NCI-H187 (cell line): Measurements from ENCODE around the gene MMAB.

Experiments
- DNase-seq, 2 experiments: peaks; one replicate each; lab custom pipeline; 2025; lab: John Stamatoyannopoulos, UW

The MMAB gene

DNA sequence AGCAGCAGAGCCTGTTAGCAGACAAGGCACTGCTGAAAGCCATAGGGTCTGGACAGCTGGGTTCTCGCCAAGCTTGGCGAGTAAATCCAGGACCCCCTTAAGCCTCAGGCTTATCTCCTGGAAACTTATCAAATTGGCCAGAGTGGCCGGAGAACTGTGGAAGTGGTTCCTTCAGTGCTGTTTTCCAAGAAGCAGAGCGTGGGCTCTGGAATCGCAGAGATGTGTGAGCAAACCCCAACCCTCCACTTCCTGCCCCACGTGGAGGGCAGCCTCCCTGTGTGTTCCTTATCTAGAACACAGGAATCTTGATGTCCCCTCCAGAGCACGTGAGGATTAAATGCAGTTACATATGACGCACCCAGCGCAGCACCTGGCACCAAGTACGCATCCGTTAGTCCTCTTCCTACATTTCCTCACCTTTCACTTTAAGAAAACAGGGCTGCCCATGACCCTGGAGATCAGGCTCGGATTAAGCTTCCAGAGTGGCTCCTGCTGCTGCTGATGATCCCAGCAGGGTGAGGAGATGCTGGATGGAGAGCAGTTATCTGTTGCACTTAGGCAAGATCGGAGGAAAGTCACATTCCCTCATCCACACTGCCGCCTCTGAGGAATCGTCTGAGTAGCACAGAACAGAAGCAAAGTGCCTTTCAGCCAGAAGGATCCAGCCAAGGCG, 35.0 kb downstream of the MMAB start:
- DNase-seq = no peak

DNA sequence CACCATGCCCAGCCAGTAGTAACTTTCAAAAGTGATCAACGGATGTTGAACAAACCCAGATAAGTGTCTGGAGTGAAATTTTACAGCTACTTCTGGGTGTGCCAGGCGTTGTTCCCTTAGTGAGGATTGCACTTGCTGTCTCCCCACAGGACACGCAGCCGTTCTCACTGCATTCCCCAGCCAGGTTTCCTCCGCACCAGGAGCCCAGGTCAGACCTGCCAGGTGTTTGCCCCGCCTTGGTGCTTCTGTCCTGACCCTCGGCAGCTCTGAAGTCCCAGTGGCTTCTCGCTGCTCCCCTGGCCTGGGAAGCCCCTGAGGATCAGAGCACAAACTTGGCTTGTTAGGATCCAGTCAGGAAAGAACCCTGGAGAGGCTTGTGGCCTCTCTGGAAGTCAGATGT, 36.2 kb downstream of the MMAB start:
- no peak for DNase-seq

DNA sequence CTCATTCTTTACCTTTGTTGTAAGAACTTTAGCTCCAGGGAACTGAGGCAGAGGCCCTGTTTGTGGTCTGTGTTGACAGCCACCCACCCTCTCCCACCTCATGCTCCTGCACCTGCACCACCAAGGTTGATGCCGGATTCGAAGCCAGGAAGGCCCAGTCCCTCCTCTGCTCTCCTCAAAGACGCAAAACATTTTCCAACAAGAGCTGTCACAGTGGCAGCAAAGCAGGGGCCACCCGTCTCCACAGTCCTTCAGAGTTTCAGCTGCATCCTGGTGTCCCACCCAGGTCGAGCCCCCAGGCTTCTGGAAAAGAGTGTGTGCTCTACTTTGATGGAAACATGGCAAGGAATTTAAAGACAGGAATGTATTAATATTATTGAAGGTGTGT, 37.4 kb downstream of the MMAB start:
- no peak for DNase-seq

DNA sequence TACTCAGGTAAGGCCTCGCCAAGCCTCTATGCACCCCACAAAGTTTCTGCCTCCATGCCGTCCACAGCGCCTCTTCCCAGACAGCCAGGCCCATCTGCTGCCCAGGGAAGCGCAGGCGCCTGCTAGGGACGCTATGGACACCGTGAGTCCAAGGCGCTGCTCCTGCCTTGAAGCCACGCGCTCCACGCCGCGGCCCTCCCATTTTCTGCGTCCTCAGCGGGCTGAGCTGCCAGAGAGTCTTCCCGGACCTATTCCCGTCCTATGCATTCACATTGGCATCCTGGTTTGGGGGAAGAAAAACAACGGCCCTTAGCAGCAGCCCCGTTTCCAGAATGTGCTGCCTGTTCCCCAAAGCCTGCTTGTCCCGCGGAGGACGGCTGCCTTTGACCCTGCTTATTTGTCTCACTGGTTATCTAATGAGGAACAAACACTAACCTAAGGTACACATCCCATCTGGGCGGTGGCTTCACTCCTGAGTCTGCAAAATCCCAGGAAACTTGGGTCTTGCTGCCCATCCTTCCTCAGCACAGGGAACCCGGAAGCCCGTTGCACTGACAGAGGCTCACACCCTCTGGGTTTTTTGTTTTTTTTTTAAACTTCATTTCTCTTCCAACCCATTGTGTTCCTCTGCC, 38.0 kb downstream of the MMAB start:
- DNase-seq = no peak

DNA sequence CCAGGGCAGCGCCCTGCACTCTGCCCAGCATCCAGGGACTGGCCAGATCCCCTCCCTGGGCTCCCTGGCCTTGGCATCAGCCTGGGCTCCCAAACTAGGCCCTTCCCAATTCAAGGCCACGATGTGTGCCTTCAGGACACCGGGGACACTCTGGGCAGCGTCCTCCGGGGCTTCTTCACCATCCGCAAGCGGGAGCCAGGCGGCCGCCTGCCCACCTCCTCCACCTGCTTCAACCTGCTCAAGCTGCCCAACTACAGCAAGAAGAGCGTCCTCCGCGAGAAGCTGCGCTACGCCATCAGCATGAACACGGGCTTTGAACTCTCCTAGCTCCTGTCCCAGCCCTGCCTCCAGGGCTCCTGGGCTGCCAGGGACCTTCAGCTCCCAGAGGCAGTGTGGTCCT, 38.8 kb downstream of the MMAB start:
- DNase-seq = no peak

DNA sequence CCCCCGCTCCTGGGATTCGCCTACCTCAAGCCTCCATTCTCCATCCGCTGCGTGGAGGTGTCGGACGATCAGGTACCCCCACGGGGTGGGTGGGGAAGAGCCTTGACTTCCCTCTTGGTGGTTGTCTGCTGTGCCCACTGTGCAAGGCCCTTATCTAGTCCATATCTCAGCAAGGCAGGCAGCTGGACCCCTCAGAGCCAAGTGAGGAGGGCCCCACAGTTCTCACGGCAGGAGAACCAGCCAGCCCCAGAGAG, 39.9 kb downstream of the MMAB start:
- no peak for DNase-seq

DNA sequence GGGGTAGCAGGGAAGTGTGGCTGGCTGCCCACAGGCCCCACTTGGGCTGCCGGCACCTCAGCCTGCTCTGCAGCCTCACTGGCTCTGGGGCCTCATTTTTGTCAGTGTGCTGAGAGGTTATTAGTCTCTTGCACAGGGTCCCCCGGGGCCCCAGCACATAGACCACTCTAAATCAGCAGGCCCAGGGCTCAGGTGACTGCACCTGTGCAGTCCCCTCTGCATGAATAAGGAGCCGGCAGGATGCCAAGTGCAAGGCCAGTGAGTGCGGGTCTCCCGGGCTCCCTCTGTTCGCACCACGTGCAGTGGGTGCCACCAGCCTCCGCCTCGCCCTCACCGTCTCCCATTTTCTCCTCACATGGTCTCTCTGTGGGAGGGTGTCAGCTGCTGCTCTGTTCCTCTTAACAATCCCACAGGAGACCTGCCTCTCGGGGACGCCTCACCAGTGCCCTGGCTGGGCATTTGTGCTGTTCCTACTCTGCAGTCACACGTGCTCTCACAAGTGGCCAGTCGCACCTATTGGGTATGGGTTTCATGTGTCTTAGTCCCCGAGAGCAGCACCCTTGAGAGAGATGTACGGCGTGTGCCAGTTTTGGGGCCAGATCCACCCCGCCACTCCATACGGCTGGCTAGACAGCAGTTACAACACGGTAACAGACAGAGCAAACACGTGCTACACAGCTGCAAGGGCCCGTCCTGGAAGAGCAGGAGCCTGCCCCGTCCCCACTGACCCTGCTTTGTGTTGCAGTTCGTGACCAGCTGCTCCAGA, 40.4 kb downstream of the MMAB start:
- DNase-seq = peak in 1 of 2 experiments; percentile 36

DNA sequence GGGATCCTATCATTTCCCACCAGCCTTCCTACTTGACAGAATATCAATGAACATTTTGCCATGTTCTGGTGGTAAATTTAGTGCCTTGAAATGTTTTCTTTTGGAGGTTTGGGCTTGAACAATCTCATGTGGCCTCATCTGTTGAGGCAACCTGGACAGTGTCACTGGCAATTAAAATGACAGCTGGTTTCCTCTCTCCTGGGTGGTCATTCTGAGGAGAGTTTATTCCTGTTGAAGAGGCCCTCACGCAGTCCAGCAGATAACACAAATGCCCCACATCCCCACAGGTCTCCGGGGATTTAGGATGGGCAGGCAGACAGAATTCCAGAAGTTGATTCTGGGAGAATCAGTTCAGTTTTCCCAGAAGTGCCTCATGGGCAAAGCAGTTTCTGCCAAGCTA, 41.9 kb downstream of the MMAB start:
- DNase-seq = no peak

DNA sequence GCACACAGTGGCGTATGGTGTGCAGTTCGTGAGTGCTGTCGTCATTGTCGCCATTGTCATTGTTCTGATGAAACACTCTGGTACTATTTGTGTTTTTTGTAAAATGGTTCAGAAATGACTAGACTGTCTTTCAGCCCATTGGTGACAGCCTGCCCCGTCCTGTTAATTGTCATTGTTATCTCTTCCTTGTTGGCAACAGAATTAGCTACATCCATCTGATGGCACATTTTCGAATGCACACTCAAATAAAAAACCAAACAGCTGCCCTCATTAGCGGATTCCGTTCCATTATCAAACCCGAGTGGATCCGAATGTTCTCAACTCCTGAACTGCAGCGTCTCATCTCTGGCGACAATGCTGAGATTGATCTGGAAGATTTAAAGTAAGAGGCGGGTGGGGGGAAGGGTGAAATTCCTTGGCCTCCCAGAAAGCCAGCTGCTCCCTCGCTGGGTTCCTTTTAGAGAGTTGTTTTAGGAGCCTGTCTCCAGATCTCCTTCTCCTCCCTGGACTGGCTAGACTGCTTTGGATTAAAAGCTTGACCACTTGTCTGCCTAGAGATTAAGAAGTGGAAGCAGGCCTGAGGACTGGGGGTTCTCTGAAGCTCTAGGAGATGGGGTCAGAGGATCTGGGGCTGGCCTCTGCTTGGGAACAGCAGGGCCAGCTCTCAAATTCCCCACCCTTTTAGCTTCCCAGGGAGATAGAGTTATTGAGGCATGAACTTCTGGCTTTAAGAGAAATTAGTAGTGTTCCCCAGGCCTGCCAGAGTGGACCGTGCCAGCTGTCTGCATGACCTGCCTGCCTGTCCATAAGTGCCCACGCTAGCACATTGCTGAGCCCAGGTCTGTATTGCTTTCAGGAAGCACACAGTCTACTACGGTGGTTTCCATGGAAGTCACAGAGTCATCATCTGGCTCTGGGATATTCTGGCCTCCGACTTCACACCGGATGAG, 43.3 kb downstream of the MMAB start:
- DNase-seq = no peak

DNA sequence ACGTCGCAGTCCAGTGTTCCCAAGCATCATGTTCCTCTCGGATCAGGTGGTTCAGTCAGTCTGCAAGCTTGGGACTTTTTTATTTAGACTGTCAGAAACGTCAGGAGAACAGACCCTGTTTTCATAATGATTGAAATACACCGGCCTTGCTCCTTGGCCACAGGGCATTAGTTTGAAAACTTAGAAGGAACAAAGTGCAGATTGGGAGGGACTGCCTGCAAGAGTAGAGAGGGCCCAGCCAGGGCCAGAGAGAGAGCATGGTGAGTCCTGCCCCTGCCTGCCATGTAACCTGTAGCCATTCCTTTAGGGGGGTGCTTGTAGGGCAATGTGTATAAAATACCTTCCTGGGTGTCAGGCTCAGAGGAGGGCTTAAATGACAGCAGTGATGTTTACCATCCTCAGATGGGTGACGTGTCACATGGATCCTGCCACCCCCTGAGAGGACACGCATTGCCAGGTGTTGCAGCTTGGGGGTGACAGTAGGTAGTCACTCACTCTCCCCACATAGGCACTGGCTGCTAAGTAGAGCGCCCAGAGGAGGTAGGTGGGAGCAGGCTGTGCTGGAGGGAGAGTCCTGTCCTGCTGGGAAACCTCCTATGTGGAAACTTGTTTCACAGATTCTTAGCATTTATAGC, 45.7 kb downstream of the MMAB start:
- DNase-seq = no peak

DNA sequence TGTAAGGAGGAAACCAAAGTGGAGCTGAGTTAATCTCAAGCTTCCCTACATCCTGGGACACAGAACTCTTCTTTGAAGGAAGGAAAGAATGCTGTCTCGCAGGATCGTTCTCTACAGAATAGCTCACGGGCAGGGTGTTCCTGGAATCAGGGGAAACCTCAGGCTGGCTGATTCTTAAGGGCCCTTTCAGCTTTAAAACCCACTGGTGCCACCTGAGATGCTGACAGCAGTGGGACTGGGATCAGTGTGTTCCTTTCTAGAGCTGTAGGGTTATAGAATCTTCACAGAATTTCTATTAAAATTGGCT, 48.1 kb downstream of the MMAB start:
- DNase-seq = no peak

DNA sequence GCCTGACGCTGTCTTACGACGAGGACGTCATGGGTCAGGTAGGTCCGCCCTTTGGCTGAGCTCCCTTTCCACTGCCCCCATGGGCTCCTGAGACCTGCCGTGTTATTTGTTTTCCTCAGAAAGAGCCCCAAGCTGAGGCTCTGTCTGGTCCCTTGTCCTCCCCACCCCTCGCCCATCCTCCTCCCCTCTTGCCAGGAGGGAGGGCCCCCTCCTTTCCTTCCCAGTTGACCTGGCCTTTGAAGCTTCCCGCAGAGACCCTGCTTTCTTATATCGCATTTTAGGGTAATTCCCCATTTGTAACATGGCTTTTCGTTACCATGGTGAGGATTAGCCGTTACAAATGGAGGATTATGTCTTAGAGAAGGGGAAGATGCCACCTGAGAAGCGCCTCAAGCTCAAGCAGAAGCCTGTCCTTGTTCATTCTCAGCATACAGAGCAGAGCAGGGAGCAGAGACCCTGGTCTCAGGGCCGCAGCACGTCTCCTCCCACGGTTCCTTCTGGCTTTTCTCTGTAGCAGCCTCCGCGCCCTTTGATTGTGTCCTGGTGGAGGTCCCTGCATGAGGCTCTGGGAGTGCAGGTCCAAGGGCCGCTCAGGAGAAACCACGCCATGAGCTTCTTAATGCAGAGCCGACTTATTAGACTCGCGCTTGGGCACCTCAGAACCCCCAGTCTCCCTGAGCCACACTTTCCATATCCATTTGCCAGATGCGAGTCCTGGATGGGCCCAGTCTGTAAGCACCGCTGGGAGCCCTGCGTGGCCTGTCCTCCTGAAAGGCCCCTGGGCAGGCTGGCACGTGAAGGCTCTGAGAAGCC, 48.6 kb downstream of the MMAB start:
- DNase-seq = no peak

DNA sequence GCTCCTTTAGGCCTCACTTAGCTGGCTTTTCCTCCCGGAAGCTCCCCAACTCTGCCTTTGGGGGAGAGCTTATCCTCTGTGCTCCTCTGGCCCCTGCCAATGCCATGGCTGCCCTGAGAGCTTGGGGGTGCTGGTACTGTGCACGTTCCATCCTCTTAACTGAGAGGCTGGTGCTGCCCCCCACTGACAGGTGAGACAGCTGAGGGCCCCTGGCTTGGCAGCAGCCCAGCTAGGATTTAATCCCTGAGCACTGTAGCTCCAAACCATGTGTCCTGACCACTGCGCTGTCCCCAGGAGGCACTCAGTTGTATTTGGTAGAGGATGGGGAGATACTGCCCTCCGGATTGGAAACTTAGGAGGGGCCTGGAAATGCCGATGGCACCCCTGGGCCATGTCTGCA, 49.8 kb downstream of the MMAB start:
- DNase-seq = no peak

DNA sequence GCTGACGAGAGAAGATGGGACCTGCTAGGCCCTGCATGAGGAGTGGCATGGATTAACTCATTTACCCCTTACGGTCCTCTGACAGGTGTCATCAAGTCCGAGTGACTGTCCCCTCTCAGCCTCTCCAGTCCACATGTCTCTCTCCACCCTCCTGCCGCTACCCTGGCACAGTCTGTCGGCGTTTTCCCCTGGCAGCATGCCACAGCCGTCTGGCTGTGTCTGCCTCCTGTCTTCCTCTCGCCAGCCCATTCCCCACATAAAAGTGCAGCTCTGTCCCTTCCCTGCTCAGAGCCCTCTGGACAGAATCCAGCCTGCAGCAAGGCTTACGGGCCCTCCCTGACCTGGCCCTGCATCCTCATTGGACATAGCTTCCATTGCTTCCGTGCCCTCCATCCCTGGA, 50.2 kb downstream of the MMAB start:
- no peak for DNase-seq

DNA sequence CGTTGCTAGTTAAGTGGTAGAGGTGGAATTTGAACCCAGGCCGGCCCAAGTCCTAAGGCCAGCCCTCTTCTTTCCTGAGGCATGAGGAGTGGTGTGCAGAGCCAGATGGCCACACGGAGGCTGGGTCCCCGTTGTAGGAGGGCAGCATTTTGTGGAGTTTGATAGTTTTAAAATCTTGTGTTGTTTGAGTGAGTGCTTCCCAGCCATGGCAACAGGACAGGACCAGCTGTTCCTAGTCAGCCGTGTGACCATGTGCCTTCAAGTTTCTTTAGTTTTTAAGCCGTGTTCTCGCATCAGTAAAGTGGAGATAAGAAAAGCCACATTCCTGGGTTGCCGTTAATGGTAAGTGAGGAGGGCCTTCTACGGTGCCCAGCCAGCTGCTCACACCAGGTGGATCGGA, 51.5 kb downstream of the MMAB start:
- no peak for DNase-seq

DNA sequence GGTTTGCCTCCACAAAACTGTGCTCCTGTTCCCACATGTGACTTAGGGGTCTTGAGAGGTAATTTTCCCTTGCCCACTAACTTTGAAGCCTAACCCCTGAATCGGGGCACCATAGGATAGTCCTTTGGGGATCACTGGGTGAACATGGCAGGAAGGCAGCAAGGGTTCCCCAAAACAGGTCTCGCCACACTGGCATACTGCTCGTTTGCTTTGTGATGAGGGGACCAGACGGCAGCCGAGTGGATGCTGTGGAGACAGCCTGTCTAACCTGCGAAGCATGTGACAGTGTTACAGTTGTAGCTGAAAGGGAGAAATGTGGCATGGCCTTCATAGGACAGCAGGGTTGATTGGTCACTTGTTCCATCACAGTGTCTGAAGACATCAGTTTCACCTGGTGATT, 53.5 kb downstream of the MMAB start:
- no peak for DNase-seq

DNA sequence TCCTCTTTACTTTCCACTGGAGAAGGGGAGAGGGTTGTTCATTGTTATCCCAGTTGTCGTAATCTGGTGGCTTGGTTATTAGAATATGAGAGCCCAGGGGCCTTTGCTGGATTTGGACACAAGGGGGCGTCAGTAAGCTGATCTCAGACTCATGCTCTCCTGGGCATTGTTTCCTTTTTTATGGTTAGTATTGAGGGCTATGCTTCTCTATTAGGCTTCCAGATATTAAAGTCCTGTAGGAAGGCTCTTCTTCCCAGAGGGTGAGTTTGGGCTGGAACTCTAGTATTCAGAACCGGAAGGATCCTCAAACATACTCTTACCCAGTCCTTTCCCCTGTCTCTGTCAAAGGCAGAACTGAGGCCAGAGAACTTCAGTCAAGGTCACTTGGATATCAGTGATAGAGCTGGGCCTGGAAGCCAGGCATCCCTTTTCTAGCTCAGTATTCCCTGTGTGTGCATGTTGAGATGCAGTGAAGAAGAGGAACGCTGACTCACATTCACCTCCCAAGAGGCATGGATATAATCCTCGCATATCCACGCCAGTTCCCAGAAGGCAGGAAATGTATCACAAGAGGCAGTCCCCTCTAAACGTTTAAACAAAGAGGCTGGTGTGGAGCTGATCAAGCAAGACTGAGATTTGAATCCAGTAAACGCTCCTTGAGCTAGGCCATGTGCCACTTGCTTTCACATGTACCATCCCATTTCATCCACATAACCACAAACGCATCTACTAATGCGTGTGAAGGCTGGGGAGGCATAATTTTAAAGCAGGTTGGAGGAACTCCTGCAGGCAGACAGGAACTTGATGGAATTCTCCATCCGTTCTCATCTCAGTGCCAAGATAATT, 54.3 kb downstream of the MMAB start:
- peak; percentile 67 to 83 for DNase-seq

DNA sequence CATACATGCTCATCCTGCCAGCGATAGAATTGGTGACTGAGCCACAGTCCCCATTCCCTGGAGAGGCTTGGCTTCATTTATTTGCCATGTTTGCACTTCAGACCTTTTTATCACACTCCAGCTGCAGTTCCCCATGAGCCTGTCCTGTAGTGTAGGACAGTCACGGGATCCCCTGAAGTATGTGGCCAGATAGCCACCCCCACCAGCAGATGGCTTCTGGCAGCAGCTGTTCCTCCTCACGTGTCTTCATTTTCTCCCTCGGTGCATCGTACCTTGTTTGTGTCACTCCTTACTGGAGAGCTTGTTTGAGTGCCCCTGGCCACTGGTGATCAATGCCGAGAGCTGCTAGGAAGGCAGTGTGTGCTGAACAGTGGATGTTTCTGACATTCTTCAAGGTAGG, 55.7 kb downstream of the MMAB start:
- peak; percentile 90 to 91 for DNase-seq

DNA sequence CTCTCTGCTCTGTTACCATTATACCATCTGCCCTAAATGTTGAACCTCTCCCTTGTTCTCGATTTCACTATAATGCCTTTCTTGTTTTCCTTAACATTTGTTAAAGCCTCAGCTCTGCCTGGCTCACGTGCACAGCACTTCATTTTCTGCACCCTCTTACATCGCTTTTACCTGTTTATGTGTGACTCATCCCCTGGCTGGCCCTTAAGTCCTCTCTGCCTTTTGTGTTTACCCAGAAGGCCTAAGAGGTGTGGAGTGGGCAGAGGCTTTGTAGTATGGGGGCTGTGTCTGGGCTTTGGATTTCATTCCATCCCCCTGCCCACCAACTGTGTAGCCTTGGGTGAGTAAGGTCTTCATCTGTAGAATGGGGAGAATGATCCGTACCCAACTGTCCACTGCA, 59.3 kb downstream of the MMAB start:
- DNase-seq = peak; percentile 28 to 67

DNA sequence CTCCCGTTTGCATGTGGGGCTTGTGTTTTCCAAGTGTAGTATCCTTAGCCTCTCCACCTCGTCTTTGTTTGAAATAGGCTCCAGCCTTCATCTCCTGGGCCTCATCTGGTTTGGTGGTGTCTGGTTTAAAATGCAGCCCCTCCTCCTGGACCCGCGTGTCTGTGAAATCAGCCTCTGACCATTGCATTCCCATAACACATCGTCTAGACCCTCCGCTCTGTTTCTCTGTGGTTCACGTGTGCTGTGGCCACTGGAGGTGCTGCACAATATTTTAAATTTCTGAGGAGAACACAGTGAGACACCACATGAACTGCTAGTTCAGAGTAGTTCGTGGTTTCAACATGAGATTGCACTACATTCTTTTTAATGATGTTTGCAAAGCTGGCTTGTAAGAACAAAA, 60.3 kb downstream of the MMAB start:
- DNase-seq = no peak
